DMS 273 treated with DMSO at 0.1 percent for 48 hours (cell line): ENCODE data around the gene NCEH1.
A peak's percentile ranks its signal among the peaks of the same experiment; 100 is the strongest.
"Not testable (repeated sequence)": the region's sequence is repeated elsewhere in the genome, so short reads cannot be mapped to it uniquely, and the experiment has no call there.

ENCODE experiments used
- DNase-seq: peaks from one replicate; lab custom pipeline; 2025; lab: John Stamatoyannopoulos, UW

The NCEH1 gene

GRCh38 chr3:172707967-172708366, 2.9 kb downstream of the NCEH1 start:
- DNase-seq = no peak

GRCh38 chr3:172707030-172707429, 3.8 kb downstream of the NCEH1 start:
- DNase-seq = no peak

- no peak for DNase-seq
Measured at GRCh38 chr3:172705170-172705569, 5.7 kb downstream of the NCEH1 start.

- no peak for DNase-seq
Measured at GRCh38 chr3:172704001-172704400, 6.9 kb downstream of the NCEH1 start.

GRCh38 chr3:172702731-172703130, 8.1 kb downstream of the NCEH1 start:
- not testable (repeated sequence) for DNase-seq

- no peak for DNase-seq
Measured at GRCh38 chr3:172702256-172702655, 8.6 kb downstream of the NCEH1 start.

- DNase-seq = no peak
Measured at GRCh38 chr3:172701751-172702150, 9.1 kb downstream of the NCEH1 start.

GRCh38 chr3:172700936-172701455, 9.9 kb downstream of the NCEH1 start:
- no peak for DNase-seq

- no peak for DNase-seq
Measured at GRCh38 chr3:172700256-172700655, 10.6 kb downstream of the NCEH1 start.

GRCh38 chr3:172699031-172699430, 11.8 kb downstream of the NCEH1 start:
- no peak for DNase-seq

GRCh38 chr3:172698631-172699030, 12.2 kb downstream of the NCEH1 start:
- no peak for DNase-seq

GRCh38 chr3:172697558-172697957, 13.3 kb downstream of the NCEH1 start:
- no peak for DNase-seq

GRCh38 chr3:172696357-172696756, 14.5 kb downstream of the NCEH1 start:
- DNase-seq = no peak

- DNase-seq = no peak
Measured at GRCh38 chr3:172694573-172695246, 16.2 kb downstream of the NCEH1 start.

GRCh38 chr3:172692751-172693338, 18.0 kb downstream of the NCEH1 start:
- DNase-seq = no peak

- no peak for DNase-seq
Measured at GRCh38 chr3:172690936-172691335, 19.9 kb downstream of the NCEH1 start.

GRCh38 chr3:172688588-172688987, 22.3 kb downstream of the NCEH1 start:
- DNase-seq = no peak

GRCh38 chr3:172687501-172687900, 23.4 kb downstream of the NCEH1 start:
- DNase-seq = peak; percentile 13

- DNase-seq = no peak
Measured at GRCh38 chr3:172685331-172686214, 25.3 kb downstream of the NCEH1 start.

- DNase-seq = no peak
Measured at GRCh38 chr3:172680684-172681083, 30.2 kb downstream of the NCEH1 start.

GRCh38 chr3:172679599-172679998, 31.3 kb downstream of the NCEH1 start:
- no peak for DNase-seq

GRCh38 chr3:172678068-172678467, 32.8 kb downstream of the NCEH1 start:
- no peak for DNase-seq
